Endothelial cell of umbilical vein (primary cell): Measurements from ENCODE around the gene TNS4. TPM values are rescaled to one million over a fixed set of nuclear protein-coding genes. Genes with fewer than 3 reads are reported as not detected.

Experiments
- BruUV-seq: library from RNA; stranded (reverse); fragments of 400-500 nt; replicated peaks from 2 replicates; lab custom pipeline; 2021; lab: Mats Ljungman, UMichigan
- CTCF ChIA-PET: fragments of 300-600, 350-600 bp; sonication (Branson Sonifier 250); formaldehyde crosslinking; loops from one replicate; lab custom pipeline; 2021; ENCODE audit warnings: antibody characterized with exemption, inconsistent platforms; lab: Charles Lee
- POLR2A ChIA-PET: fragments of 300-600, 350-600 bp; sonication (Branson Sonifier 250); formaldehyde crosslinking; loops from one replicate; lab custom pipeline; 2021; ENCODE audit warnings: antibody characterized with exemption, inconsistent platforms; lab: Charles Lee
- DNase-seq: peaks from one replicate; pipeline ENCODE4 v3.0.0-alpha.2; 2011; ENCODE audit warnings: low read depth, low spot score
- FAIRE-seq: peaks from 2 replicates; lab custom pipeline; 2011; peaks lifted over from hg19 to GRCh38; lab: Jason Lieb, UNC
- H2AFZ ChIP-seq: 2 replicates; pipeline ENCODE4 v1.6.0; 2012; ENCODE audit warnings: low read depth, low read length, control low read depth, inconsistent platforms
- H3K27ac ChIP-seq: 2 replicates; pipeline ENCODE4 v1.5.1; 2011; ENCODE audit warnings: low read depth, mild to moderate bottlenecking, control low read depth, low read length, moderate library complexity; ENCODE audit not compliant: insufficient read depth
- H3K27me3 ChIP-seq, 2 experiments: 2 replicates each; pipeline versions ENCODE4 v1.6.0 to v1.6.1; 2011; ENCODE audit warnings: low read length in 2 of 2, mixed read lengths in 1 of 2; ENCODE audit not compliant: control insufficient read depth in 2 of 2, insufficient read depth in 2 of 2
- H3K36me3 ChIP-seq, 2 experiments: 2 replicates in 1 of 2; 3 replicates in 1 of 2; pipeline ENCODE4 v1.5.1; 2011; ENCODE audit warnings: low read length in 2 of 2, mild to moderate bottlenecking in 1 of 2, moderate library complexity in 1 of 2; ENCODE audit not compliant: control insufficient read depth in 2 of 2, insufficient read depth in 2 of 2; ENCODE audit errors: extremely low read depth in 1 of 2
- H3K4me1 ChIP-seq: 3 replicates; pipeline ENCODE4 v1.5.1; 2011; ENCODE audit warnings: mild to moderate bottlenecking, low read length; ENCODE audit not compliant: control insufficient read depth, insufficient read depth; ENCODE audit errors: extremely low read depth
- H3K4me2 ChIP-seq: 2 replicates; pipeline ENCODE4 v1.6.1; 2011; ENCODE audit warnings: low read length, control low read depth, mixed read lengths; ENCODE audit not compliant: insufficient read depth
- H3K4me3 ChIP-seq, 3 experiments: fragments of 200-600 bp in 1 of 3; sonication (generic), shearing (Covaris generic) in 1 of 3; replicated peaks in 1 of 3; 2 replicates each; pipeline ENCODE4 v1.5.1; 2011 to 2016; ENCODE audit warnings: control low read depth in 3 of 3, low read length in 3 of 3, mild to moderate bottlenecking in 2 of 3, inconsistent platforms in 1 of 3, low read depth in 1 of 3, moderate library complexity in 1 of 3; ENCODE audit not compliant: insufficient read depth in 1 of 3
- H3K79me2 ChIP-seq: 2 replicates; pipeline ENCODE4 v1.6.0; 2012; ENCODE audit warnings: low read length, inconsistent platforms; ENCODE audit not compliant: control insufficient read depth, insufficient read depth
- H3K9ac ChIP-seq: replicated peaks from 2 replicates; pipeline ENCODE3; 2011; ENCODE audit warnings: low read length, control low read depth; ENCODE audit not compliant: insufficient read depth; ENCODE audit errors: extremely low read depth
- H3K9me1 ChIP-seq: replicated peaks from 3 replicates; pipeline ENCODE4 v1.6.0; 2011; ENCODE audit warnings: mild to moderate bottlenecking, low read length; ENCODE audit not compliant: control insufficient read depth, insufficient read depth; ENCODE audit errors: extremely low read depth
- H3K9me3 ChIP-seq: replicated peaks from 2 replicates; pipeline ENCODE4 v1.5.1; 2012; ENCODE audit warnings: low read length, inconsistent platforms; ENCODE audit not compliant: control insufficient read depth, insufficient read depth
- H4K20me1 ChIP-seq: replicated peaks from 2 replicates; pipeline ENCODE3; 2011; ENCODE audit warnings: mild to moderate bottlenecking, low read length; ENCODE audit not compliant: control insufficient read depth, insufficient read depth; ENCODE audit errors: extremely low read depth
- EZH2 ChIP-seq: IDR thresholded peaks from 2 replicates; pipeline ENCODE4 v1.6.1; 2012; ENCODE audit warnings: borderline replicate concordance, low read depth, mild to moderate bottlenecking, moderate library complexity, low read length, inconsistent platforms; ENCODE audit not compliant: severe bottlenecking
- FOS ChIP-seq: IDR thresholded peaks from 2 replicates; pipeline ENCODE4 v1.6.1; 2011; ENCODE audit warnings: mild to moderate bottlenecking, low read length, moderate library complexity, borderline replicate concordance; ENCODE audit not compliant: insufficient read depth
- GATA2 ChIP-seq: IDR thresholded peaks from 2 replicates; pipeline ENCODE4 v1.7.0; 2011; ENCODE audit warnings: low read depth, mild to moderate bottlenecking, moderate library complexity, mixed read lengths, low read length; ENCODE audit not compliant: insufficient read length, insufficient read depth
- JUN ChIP-seq: IDR thresholded peaks from 2 replicates; pipeline ENCODE4 v1.6.1; 2011; ENCODE audit warnings: borderline replicate concordance, low read depth; ENCODE audit not compliant: insufficient read length, insufficient read depth
- MAX ChIP-seq: IDR thresholded peaks from 2 replicates; pipeline ENCODE4 v1.6.1; 2011; ENCODE audit not compliant: insufficient read depth, insufficient read length
- MYC ChIP-seq: IDR thresholded peaks from one replicate; pipeline ENCODE4 v1.6.1; 2011; ENCODE audit warnings: mild to moderate bottlenecking, low read depth, low read length
- POLR2A ChIP-seq: IDR thresholded peaks from 2 replicates; pipeline ENCODE4 v1.6.1; 2012; ENCODE audit warnings: low read depth, mild to moderate bottlenecking, control low read depth, low read length
- POLR2AphosphoS5 ChIP-seq: IDR thresholded peaks from 2 replicates; pipeline ENCODE4 v1.6.1; 2012; ENCODE audit warnings: low read depth, mild to moderate bottlenecking, control low read depth, low read length, moderate library complexity; ENCODE audit not compliant: insufficient read depth
- dilution Hi-C: fragments of 300-500 bp; cut with MboI; formaldehyde crosslinking; loops from one replicate; pipeline ENCODE4 v1.15.0; 2019; ENCODE audit warnings: low sequenced_read_pairs; ENCODE audit not compliant: extremely low pct_ligation_motif_present
- intact Hi-C: fragments of 100-400 bp; cut with micrococcal nuclease; formaldehyde crosslinking; loops from one replicate; pipeline ENCODE4 v1.10.0; 2022
- polyA plus RNA-seq, 4 experiments: library from polyadenylated mRNA; depleted of rRNA in 3 of 4; stranded (reverse) in 3 of 4; unstranded in 1 of 4; fragments of >200 nt; gene quantifications; 2 replicates each; pipeline versions ENCODE4 v1.2.1 to v1.2.3, GENCODE V29; 2011 to 2012; ENCODE audit warnings: missing spikeins in 1 of 4
- total RNA-seq: library from RNA; stranded (reverse); gene quantifications from 2 replicates; pipeline ENCODE4 v1.2.3, GENCODE V29; 2021
- TF ChIP-seq, protein P1 (sequence below), 2 donors: IDR thresholded peaks; 1 replicate in 1 of 2; 2 replicates in 1 of 2; pipeline ENCODE4 v1.5.1; 2011; ENCODE audit warnings: low read length in 2 of 2, mild to moderate bottlenecking in 2 of 2, moderate library complexity in 2 of 2, control low read depth in 1 of 2, inconsistent platforms in 1 of 2, low read depth in 1 of 2; ENCODE audit not compliant: insufficient read depth in 1 of 2; ENCODE audit errors: extremely low read depth in 1 of 2

Gene TNS4
- total and polyA plus RNA-seq, 2 donors (not counting 3 experiments of a cell fraction or from before 2014, with no cell fraction given): not detected

DNA sequence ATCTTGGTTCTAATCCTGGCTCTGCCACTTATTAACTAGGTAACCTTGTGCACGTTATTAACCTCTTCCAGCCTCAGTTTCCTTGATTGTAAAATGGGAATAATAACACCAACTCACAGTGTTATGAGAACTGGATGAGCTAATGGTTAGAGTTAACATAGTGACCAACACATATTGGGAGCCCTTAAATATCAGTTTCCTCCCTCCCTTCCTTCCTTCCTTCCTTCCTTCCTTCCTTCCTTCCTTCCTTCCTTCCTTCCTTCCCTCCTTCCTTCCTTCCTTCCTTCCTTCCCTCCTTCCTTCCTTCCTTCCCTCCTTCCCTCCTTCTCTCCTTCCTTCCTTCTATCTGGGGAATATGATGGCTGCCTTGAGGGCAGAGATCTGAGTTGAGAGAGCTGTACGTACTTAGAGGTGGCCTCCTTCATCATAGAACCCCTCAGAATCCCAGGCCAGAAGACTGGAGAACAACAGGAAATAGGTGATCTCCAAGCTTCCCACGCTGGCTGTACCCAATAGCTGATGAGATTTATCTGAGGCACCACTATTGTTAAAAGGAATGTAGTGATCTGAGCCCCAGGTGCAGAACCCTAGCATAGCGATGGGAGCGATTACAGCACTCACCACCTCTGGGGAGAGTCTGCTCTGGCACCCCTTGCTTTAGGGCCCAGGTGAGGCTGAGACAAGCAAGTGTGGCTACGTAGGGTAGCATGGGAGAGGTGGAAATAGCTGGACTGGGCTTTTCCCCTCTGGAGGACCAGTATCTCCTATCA is 37.7 kb upstream of the TNS4 start:
- Histone ChIP-seq H3K4me1 (peaks cover 21% of the 10 kb centered on the region), H3K4me2 (no peak overlapping the region), H3K9me1 (no peaks in the 10 kb centered on the region), H3K36me3 (no peaks in the 10 kb centered on the region), H2AFZ (no peak overlapping the region), H3K27ac (no peak overlapping the region), H3K9me3 (no peaks in the 10 kb centered on the region), H3K9ac (no peak overlapping the region), H4K20me1 (no peaks in the 10 kb centered on the region), H3K79me2 (no peaks in the 10 kb centered on the region), H3K4me3 (no peak overlapping the region), H3K27me3 (no peaks in the 10 kb centered on the region)
- POLR2A ChIA-PET: interaction anchor here (0.7 kb wide), 1 partner anchor 48 kb away, joined by 16 read pairs; no protein-coding TSS in a partner anchor
- CTCF ChIA-PET: interaction anchor here (1.1 to 9.6 kb wide), 5 partner anchors 10 to 177 kb away, joined by 3 to 304 read pairs (median 7); no protein-coding TSS in a partner anchor
- intact Hi-C loops (no loop called here), dilution Hi-C loops (no loop called here)
- BruUV-seq: no TSS peak
- TF ChIP-seq MAX (no peak), POLR2AphosphoS5 (no peak), EZH2 (no peak), MYC (no peak), GATA2 (no peak), FOS (no peak), POLR2A (no peak), JUN (no peak)
- TF ChIP-seq, protein P1, sequence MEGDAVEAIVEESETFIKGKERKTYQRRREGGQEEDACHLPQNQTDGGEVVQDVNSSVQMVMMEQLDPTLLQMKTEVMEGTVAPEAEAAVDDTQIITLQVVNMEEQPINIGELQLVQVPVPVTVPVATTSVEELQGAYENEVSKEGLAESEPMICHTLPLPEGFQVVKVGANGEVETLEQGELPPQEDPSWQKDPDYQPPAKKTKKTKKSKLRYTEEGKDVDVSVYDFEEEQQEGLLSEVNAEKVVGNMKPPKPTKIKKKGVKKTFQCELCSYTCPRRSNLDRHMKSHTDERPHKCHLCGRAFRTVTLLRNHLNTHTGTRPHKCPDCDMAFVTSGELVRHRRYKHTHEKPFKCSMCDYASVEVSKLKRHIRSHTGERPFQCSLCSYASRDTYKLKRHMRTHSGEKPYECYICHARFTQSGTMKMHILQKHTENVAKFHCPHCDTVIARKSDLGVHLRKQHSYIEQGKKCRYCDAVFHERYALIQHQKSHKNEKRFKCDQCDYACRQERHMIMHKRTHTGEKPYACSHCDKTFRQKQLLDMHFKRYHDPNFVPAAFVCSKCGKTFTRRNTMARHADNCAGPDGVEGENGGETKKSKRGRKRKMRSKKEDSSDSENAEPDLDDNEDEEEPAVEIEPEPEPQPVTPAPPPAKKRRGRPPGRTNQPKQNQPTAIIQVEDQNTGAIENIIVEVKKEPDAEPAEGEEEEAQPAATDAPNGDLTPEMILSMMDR (IDR thresholded peaks at IDR 0.05; ENCODE audit: extremely low read depth in 1 of 2, insufficient read depth in 1 of 2, low read depth in 1 of 2, low read length in 2 of 2): no peak
- peak; percentile 38 for DNase-seq
- FAIRE-seq: peak; percentile 53
